GM18520 (cell line): ENCODE measurements around the gene VRTN.
"Not testable (repeated sequence)": the region's sequence is repeated elsewhere in the genome, so short reads cannot be mapped to it uniquely, and the experiment has no call there.

Experiments
- ATAC-seq: cut with Tn5 transposase; IDR thresholded peaks from one replicate; pipeline ENCODE4 v1.9.1; 2021; ENCODE audit not compliant: unreplicated experiment

The VRTN gene, protein sequence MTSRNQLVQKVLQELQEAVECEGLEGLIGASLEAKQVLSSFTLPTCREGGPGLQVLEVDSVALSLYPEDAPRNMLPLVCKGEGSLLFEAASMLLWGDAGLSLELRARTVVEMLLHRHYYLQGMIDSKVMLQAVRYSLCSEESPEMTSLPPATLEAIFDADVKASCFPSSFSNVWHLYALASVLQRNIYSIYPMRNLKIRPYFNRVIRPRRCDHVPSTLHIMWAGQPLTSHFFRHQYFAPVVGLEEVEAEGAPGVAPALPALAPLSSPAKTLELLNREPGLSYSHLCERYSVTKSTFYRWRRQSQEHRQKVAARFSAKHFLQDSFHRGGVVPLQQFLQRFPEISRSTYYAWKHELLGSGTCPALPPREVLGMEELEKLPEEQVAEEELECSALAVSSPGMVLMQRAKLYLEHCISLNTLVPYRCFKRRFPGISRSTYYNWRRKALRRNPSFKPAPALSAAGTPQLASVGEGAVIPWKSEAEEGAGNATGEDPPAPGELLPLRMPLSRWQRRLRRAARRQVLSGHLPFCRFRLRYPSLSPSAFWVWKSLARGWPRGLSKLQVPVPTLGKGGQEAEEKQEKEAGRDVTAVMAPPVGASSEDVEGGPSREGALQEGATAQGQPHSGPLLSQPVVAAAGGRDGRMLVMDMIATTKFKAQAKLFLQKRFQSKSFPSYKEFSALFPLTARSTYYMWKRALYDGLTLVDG

DNA sequence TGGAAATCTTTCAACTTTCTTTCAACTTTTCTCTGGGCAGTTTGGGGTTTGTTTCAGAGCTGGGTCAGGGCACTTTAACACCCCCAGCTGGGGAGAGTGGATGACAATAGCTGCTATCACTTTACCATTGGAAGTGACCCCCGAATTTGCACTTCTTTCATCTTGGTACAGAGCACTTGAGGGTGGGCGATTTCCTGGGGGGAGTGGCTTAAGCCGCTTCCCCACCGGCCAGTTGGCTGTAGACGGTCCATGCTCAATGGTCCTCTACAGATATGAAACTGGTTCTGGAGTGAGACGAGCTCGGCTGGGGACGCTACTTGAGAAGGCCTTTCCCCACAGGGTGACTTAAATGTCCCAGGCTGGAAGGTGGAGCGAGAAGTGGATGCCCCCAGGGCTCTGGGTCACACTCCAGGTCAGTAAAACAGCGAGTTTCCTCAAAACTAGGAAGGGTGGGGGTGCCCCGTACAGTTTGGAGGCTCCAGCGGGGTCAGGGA lies at the start of gene VRTN:
TSS of gene VRTN (plus strand) at position 231 of the 494 bp plus-strand sequence. CDS start 8,313 bp downstream, outside the sequence.
- ATAC-seq: no peak

DNA sequence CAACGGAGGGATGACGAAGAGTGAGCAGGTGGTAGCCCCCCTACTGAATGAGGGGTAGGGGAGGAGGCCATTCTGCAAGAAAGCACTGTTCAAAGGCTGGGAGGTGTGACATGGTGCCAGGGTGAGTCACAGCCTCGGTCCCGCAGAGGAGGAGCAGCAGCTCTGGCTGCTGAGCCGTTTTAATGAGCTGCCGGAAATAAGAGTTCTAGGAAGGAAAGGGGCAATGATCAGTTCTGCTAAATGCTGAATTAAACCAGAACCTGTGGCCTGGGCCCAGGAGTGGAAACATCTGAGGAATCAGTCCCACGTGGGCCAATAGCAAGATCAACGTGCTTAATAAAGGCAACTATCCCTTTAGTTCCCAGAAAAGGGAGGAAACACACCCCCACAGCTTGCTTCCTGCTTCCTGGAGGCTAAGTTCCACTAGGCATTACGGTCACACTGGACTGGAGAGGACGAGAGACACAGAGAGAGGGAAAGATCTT lies 49.2 kb upstream of the VRTN start:
- ATAC-seq: no peak

DNA sequence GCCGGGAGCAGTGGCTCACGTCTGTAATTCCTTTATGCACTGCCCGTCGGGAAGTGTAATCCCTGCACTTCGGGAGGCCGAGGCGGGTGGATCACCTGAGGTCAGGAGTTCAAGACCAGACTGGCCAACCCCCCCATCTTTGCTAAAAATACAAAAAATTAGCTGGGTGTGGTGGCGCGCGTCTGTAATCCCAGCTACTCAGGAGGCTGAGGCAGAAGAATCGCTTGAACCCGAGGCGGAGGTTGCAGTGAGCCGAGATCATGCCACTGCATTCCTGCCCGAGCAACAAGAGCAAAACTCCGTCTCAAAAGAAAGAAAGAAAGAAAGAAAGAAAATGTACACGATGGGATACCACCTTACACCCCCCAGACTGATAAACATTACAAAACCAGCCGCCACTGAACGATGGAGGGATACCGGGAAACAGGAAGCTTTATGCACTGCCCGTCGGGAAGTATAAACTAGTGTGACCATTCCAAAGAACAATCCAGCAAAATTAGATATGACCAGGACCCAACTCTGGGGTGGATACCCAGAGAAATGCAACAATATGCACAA lies 46.6 kb upstream of the VRTN start:
- ATAC-seq: no peak

DNA sequence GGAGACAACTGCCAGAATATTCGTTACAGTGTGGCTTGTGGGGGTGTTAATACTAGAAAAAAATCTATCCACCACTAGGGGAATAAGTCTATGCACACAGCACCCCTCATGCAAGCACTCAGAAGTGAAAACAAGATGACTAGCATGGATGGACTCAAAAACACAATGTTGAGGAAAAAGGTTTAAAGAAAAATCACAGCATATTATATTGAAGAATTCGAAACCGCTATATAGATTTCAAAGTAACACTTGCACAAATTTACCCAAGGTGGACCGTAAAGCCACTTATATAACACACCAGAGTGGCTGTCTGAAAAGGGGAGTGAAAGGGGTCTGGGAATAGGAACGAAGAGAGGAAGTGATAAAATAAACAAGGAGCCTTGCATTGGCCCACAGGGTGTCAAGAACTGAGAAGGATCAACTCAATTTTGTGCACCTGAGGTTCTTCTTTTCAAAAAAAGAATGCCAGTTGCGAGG lies 46.1 kb upstream of the VRTN start:
- ATAC-seq: peak; percentile 25

DNA sequence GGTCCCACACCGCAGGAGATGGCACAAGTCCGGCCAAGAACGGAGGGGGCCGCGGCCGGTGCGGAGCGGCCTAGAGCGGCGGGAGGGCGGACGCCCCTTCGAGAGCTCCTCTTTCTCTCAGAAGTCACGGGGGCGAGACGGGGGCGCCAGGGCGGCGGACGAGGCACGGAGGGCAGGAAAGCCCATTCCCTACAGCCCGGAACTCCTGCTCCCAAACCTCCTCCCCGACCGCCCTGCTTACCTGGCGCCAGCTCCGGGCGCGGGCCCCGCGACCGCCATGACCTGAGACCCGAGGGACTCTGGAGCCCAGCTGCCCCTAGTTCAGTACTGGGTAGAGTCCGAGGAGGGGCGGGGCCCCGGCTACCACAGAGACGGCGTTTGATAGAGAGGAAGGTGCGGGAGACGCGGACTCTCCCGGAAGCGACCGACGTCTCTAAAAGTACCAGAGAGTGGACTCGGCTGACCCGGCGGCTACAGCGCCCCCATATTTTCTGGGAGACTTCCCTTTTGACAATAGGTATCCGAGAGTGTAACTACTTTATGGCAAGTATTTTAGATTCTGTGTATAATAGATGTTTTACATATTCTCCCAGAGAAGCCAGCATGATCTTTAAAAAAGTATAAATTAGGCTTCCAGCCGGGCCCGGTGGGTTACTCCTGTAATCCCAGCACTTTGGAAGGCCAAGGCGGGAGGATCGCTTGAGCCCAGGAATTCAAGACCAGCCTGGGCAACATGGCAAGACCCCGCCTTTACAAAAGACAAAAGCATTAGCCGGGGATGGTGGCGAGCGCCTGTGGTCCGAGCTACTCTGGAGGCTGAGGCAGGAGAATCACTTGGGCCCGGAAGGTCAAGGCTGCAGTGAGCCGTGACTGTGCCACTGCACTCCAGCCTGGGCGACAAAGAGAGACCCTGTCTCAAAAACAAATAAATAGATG lies 45.4 kb upstream of the VRTN start, which contains the start of gene ABCD4:
TSS of gene ABCD4 (minus strand) at position 301 of the 936 bp plus-strand sequence. CDS start at position 279, 22 bp downstream.
- ATAC-seq: peak; percentile 96

DNA sequence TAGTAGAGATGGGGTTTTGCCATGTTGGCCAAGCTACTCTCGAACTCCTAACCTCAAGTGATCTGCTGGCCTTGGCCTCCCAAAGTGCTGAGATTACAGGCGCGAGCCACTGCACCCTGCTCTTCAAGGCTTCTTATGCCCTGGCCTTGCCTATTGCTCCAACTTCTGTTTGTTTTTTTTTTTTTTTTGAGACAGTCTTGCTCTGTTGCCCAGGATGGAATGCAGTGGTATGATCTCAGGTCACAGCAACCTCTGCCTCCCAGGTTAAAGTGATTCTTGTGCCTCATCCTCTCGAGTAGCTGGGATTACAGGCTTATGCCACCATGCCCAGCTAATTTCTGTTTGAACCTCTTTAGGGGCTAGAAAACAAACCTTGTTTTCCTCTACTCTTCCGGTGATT lies 39.6 kb upstream of the VRTN start:
- ATAC-seq: no peak

DNA sequence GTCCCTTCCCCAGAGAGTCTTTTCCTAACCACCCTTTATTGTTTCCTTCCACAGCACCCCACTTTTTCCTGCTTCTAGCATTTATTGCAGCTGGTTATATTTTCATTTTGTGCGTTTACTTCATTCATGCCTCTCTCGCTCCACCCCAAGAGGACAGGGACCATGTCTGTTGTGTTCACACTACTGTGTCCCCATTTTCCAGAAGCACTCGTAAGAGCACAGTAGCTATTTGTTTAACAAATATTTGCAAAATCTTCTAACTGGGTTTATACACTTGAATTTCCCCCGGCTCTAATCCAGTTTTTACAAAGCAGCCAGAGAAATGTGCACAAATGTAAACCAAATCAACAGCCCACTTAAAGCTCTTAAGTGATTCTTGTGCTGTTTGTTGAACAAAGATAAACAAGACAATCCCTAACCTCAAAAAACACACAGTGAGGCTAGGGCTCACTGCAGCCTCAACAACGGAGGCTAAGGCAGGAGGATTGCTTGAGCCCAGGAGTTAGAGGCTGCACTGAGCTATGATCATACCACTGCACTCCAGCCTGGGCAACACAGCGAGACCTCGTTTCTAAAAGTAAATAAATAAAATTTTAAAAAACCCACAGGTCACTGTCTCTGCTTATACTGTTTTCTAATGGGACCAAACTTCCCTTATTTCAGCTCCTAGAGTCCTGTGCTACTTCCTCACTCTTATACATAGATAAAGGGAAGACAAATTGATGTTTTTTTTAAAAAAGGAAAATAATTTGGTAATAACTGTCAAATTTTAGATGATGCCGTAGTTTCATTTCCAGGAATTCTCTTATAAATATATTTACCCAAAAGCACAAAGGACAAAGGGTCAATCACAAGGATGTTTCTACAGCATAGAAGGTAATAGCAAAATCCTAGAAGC lies 38.9 kb upstream of the VRTN start:
- ATAC-seq: no peak

DNA sequence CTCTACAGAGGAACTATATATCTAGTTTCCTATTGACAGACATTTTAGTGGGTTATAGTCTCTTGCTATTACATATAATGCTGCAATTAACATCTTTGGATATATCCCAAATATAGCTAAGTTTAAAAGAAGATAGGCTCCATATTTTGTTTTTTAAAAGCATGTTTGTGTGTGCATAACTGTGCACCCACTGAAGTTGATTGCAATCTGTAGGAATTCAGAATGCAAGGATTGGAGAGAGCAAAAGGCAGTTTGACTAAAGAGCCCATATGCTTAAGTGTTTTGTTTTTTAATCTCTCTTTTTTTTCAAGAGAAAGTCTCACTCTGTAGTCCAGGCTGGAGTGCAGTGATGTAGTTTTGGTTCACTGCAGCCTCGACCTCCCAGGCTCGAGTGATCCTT lies 36.1 kb upstream of the VRTN start:
- no peak for ATAC-seq

DNA sequence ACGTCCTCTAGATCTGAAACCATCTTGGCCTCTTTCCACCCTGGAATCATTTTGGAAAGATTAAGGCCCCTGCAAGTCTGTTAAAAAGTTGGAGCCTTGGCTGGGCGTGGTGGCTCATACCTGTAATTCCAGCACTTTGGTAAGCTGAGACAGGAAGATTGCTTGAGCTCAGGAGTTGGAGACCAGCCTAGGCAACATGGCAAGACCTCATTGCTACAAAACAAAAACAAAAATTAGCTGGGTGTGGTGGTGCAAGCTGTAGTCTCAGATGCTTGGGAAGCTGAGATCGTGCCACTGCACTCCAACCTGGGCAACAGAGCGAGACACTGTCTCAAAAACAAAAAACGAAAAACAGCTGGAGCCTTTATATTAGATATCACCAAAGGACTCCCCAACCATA lies 34.7 kb upstream of the VRTN start:
- no peak for ATAC-seq

DNA sequence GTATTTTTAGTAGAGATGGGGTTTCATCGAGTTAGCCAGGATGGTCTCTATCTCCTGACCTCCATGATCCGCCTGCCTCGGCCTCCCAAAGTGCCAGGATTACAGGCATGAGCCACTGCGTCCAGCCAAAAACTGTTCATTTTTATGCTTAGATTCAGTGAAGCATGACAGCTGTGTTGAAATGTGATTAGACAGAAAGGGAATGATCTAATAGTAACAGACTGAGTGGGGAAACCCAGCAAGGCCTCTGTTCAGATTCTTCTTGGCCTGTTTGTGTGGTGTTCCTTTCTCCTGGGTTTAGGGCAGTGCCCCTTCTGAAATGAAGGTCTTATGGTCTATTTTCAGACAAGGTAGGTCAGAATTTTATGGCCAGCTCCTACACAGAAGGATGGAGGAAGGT lies 33.7 kb upstream of the VRTN start:
- no peak for ATAC-seq

DNA sequence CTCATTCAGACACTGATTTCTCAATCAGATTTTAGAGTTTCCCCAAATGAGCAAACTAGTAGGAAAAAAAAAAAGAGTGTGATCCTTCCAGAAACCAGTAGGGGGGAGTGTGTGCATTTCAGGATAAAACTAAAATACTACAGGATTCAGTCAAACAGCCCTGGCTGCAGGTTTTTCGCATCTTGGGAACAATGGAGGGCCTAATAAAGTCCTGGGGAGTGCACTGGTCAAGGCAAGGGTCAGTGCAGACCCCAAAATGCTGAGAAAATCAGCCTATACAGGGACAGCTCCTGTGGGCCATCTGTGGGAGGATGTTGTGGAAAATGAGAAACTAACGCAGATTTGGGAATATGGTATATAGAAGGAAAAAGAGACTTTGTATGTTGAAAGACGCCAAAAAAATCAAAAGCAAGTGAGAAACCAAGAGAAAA lies 23.3 kb upstream of the VRTN start:
- no peak for ATAC-seq

DNA sequence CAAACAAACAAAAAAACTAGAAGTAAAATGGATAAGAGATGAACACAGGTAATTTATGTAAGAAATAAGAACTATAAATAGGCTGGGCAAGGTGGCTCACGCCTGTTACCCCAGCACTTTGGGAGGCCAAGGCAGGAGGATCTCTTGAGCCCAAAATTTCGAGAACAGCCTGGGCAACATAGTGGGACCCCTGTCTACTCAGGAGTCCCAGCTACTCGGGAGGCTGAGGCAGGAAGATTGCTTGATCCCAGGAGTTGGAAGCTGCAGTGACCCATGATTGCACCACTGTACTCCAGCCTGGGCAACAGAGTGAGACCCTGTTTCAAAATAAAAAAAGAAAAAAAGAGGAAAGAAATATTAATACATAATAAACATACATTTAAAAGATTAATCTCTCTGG lies 22.8 kb upstream of the VRTN start:
- no peak for ATAC-seq

DNA sequence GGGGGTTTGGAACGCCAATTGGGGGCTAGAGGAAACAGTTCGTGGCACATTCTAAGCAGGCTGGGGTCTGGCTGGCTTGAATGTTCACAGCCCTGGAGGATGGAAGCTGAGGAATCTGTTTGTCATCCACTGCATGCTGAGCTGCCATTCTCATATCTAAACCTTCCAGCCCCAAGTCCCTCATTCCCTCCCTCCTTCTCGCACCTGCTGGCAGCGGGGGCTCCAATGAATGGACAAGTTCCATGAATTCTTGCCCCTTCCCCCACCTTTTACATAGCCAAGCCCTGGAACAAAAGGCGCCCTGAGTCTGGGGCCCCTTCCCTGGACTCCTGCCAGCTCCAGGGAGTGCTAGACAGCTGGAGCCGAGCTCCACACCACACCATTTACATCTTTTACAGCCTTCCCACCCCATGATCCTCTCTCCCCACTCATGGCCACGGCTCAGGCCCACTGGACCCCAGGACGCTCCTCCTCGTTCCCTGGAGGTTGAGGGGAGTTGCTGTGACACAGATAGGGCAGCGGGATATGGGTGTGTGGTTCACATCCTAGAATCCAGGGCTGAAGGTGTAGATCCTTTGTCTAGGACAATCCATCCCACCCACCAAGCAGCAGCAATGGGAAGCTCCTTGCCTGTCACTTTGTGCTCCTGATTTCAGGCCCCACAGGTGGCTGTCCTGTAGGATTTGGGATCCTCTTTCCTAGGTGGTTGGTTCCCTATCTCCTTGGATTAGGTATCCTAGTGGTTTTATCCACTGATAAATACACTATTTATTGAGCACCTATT lies 21.7 kb upstream of the VRTN start:
- no peak for ATAC-seq

DNA sequence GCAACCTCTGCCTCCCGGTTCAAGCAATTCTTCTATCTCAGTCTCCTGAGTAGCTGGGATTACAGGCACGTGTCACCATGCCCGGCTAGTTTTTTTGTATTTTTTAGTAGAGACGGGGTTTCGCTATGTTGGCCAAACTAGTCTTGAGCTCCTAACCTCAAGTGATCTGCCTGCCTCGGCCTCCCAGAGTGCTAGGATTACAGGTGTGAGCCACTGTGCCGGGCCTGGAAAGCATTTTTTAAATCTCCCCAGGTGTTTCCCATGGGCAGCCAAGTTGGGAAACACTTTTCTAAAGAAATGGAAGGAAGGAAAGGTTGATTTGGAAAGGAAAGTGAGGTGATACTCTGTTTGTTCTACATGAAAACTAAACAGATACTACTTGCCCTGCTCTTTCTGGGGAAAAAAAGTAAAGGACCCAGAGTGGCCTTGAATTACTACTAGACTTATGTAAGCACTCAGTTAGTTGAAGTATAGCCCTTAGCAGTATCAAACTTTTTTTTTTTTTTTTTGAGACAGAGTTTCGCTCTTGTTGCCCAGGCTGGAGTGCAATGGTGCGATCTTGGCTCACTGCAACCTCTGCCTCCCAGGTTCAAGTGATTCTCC lies 18.2 kb upstream of the VRTN start:
- ATAC-seq: not testable (repeated sequence)

DNA sequence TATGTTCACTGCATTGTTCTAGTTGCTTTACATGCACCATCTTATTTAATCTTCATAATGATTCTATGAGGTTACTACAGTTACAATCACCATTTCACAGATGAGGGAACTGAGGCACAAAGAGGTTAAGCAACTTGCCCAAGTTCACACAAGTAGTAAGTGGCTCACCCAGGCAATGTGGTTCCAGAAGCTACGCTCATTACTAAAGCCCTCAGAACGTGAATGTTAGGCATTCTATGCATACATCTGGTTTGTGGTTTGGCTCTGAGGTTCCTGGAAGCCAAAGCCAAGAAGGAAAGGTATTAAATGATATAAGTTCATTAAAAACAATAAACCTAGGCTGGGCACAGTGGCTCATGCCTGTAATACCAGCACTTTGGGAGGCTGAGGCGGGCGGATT lies 14.4 kb upstream of the VRTN start:
- ATAC-seq: no peak

DNA sequence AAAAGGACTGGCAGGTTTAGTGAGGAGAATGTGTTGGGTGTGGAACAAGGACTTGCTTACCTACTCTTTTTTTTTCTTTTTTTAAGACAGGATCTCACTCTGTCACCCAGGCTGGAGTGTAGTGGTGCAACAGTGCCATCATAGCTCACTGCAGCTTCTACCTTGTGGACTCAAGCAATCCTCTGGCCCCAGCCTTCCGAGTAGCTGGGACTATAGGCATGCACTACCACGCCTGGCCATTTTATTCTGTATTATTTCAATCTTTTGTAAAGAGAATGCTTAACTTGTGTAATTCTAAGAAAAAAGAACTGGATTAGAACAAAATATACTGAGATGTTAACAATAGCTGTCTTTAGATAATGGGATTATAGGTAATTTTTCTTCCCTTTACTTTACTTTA lies 1.9 kb upstream of the VRTN start:
- ATAC-seq: no peak

DNA sequence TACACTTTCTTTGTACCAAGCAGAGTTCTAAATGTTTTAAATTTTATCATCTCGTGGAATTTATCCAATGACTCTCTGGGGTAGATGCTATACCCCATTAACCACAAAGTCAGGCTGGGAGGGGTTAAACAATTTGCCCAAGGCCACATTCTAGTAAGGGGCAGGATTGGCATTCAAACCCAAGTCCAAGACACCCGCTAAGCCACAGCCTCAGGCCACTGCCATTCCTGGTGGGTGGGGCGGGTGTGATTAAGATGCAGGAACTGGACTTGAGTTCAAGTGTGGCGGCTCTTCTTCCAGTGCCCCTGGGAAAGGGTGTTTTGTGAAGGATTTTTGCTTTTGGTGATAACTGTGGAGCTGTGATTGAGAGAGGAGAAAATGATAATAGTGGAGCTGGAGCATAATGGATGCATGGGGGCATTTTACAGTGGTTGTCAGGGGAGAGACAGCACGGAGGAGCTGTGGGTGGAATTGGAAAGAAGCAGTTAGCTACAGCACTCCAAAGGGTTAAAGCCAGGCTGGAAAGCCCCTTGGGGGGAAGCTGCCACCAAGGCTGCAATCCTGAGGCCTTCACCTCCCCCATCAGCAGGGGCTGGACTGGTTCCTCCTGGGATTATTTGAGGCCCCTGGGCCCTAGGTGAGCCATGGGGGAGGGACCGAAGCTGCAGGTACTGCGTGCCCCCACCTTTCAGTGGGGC lies 1.0 kb upstream of the VRTN start:
- no peak for ATAC-seq

DNA sequence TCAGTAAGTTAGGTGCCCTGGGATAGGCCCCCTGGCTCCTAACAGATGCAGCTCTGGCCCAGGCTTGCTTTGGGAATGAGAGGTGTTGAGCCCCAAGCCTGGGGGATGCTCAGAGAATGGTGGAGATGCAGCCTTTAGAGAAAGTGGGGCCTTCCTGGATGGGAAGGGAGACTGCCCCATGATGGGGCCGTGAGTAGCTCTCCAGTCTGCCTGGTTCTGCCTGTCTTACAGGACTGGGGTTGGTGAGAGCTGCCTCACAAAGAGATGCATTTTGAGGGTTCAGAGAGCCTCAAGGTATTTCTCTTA lies 523 bp upstream of the VRTN start:
- no peak for ATAC-seq
